HepG2 (cell line): ENCODE data around the gene KMT2A. TPM values are rescaled to one million over a fixed set of nuclear protein-coding genes. Genes with fewer than 3 reads are reported as not detected.

ENCODE experiments used
- CENPX ChIP-seq: sonication (generic); formaldehyde crosslinking; IDR thresholded peaks from 2 replicates; pipeline ENCODE4 v1.9.0; 2021; ENCODE audit warnings: mild to moderate bottlenecking, missing genetic modification reagents, moderate library complexity
- GATAD2A ChIP-seq: IDR thresholded peaks from 2 replicates; pipeline ENCODE4 v1.6.1; 2016
- HOXA9 ChIP-seq: sonication (generic); formaldehyde crosslinking; IDR thresholded peaks from 2 replicates; pipeline ENCODE4 v1.8.1; 2022; ENCODE audit warnings: missing genetic modification reagents, mild to moderate bottlenecking, moderate library complexity, borderline replicate concordance
- MAFG ChIP-seq: sonication (generic); formaldehyde crosslinking; IDR thresholded peaks from 2 replicates; pipeline ENCODE4 v1.5.1; 2020; ENCODE audit warnings: mild to moderate bottlenecking, missing genetic modification reagents
- MEIS2 ChIP-seq: sonication (generic); formaldehyde crosslinking; IDR thresholded peaks from 2 replicates; pipeline ENCODE4 v1.9.0; 2021; ENCODE audit warnings: mild to moderate bottlenecking, missing genetic modification reagents
- NR3C1 ChIP-seq: sonication (generic); formaldehyde crosslinking; IDR thresholded peaks from 2 replicates; pipeline ENCODE4 v1.4.0; 2020; ENCODE audit warnings: missing genetic modification reagents
- TCF12 ChIP-seq, 2 experiments: fragments of 450-650 bp in 1 of 2; sonication (generic) in 1 of 2; formaldehyde crosslinking in 1 of 2; IDR thresholded peaks; 2 replicates each; pipeline versions ENCODE4 v1.6.1 to v1.8.0; 2017 to 2022; ENCODE audit warnings: antibody characterized with exemption in 1 of 2, mild to moderate bottlenecking in 1 of 2, missing genetic modification reagents in 1 of 2, moderate library complexity in 1 of 2
- THAP11 ChIP-seq: IDR thresholded peaks from 2 replicates; pipeline ENCODE4 v1.6.1; 2016; ENCODE audit warnings: missing biosample characterization, missing genetic modification reagents
- U2AF1 ChIP-seq: fragments of 200-400 bp; formaldehyde crosslinking; optimal IDR thresholded peaks from 2 replicates; pipeline ENCODE3; 2017; ENCODE audit warnings: mild to moderate bottlenecking, low read depth, low read length
- ZC3H13 ChIP-seq: sonication (generic); formaldehyde crosslinking; IDR thresholded peaks from 2 replicates; pipeline ENCODE4 v1.8.1; 2023; ENCODE audit warnings: mild to moderate bottlenecking, missing genetic modification reagents, moderate library complexity
- ZKSCAN1 ChIP-seq: fragments of 150-350 bp; IDR thresholded peaks from 2 replicates; pipeline ENCODE4 v1.6.1; 2014; ENCODE audit warnings: low read length
- ZNF143 ChIP-seq: sonication (generic); formaldehyde crosslinking; IDR thresholded peaks from 2 replicates; pipeline ENCODE4 v1.4.0; 2020; ENCODE audit warnings: missing genetic modification reagents
- ZNF432 ChIP-seq: sonication (generic); formaldehyde crosslinking; IDR thresholded peaks from 2 replicates; pipeline ENCODE4 v1.5.0; 2020; ENCODE audit warnings: missing genetic modification reagents, mild to moderate bottlenecking, borderline replicate concordance
- ZNF878 ChIP-seq: sonication (generic); formaldehyde crosslinking; IDR thresholded peaks from 2 replicates; pipeline ENCODE4 v1.8.1; 2023; ENCODE audit warnings: mild to moderate bottlenecking, missing genetic modification reagents, moderate library complexity
- polyA plus RNA-seq, 8 experiments: library from polyadenylated mRNA; depleted of rRNA in 3 of 8; stranded (reverse) in 7 of 8; unstranded in 1 of 8; fragments of >200 nt; fragmentation: Illumina TruSeq in 4 of 8; extraction: Trizol in 4 of 8; gene quantifications; 2 replicates each; pipeline versions ENCODE4 v1.2.1 to v1.2.3, GENCODE V29; 2011 to 2016; ENCODE audit warnings: low read depth in 4 of 8, missing spikeins in 1 of 8, mixed read lengths in 1 of 8; ENCODE audit not compliant: insufficient read depth in 1 of 8
- total RNA-seq, 5 experiments: library from RNA; depleted of rRNA; stranded (reverse); fragments of >200 nt; fragmentation: Illumina TruSeq; extraction: Trizol; gene quantifications; 2 replicates each; pipeline ENCODE4 v1.2.3, GENCODE V29; 2016; ENCODE audit warnings: low read depth in 1 of 5
- TF ChIP-seq, protein P1 (sequence below): sonication (generic); formaldehyde crosslinking; IDR thresholded peaks from 2 replicates; pipeline ENCODE4 v1.5.0; 2020; ENCODE audit warnings: missing genetic modification reagents
- TF ChIP-seq, protein P2 (sequence below): IDR thresholded peaks from 2 replicates; pipeline ENCODE4 v1.6.1; 2016; ENCODE audit warnings: low read depth
- TF ChIP-seq, protein P3 (sequence below): sonication (generic); formaldehyde crosslinking; IDR thresholded peaks from 2 replicates; pipeline ENCODE4 v1.5.0; 2020; ENCODE audit warnings: mild to moderate bottlenecking, low read depth, missing genetic modification reagents, borderline replicate concordance
- TF ChIP-seq, protein P4 (sequence below): sonication (generic); formaldehyde crosslinking; IDR thresholded peaks from 2 replicates; pipeline ENCODE4 v1.4.0; 2020; ENCODE audit warnings: missing genetic modification reagents, borderline replicate concordance
- TF ChIP-seq, protein P5 (sequence below): sonication (generic); formaldehyde crosslinking; IDR thresholded peaks from 2 replicates; pipeline ENCODE4 v1.4.0; 2020; ENCODE audit warnings: missing genetic modification reagents
- TF ChIP-seq, protein P6 (sequence below): IDR thresholded peaks from 2 replicates; pipeline ENCODE4 v1.6.1; 2016; ENCODE audit warnings: mild to moderate bottlenecking, missing biosample characterization, missing genetic modification reagents

Gene KMT2A
- total and polyA plus RNA-seq, 2 of the 13 experiments (the other 11 are each of a cell fraction or from before 2014, with no cell fraction given): 12.4 to 20.0 TPM

DNA sequence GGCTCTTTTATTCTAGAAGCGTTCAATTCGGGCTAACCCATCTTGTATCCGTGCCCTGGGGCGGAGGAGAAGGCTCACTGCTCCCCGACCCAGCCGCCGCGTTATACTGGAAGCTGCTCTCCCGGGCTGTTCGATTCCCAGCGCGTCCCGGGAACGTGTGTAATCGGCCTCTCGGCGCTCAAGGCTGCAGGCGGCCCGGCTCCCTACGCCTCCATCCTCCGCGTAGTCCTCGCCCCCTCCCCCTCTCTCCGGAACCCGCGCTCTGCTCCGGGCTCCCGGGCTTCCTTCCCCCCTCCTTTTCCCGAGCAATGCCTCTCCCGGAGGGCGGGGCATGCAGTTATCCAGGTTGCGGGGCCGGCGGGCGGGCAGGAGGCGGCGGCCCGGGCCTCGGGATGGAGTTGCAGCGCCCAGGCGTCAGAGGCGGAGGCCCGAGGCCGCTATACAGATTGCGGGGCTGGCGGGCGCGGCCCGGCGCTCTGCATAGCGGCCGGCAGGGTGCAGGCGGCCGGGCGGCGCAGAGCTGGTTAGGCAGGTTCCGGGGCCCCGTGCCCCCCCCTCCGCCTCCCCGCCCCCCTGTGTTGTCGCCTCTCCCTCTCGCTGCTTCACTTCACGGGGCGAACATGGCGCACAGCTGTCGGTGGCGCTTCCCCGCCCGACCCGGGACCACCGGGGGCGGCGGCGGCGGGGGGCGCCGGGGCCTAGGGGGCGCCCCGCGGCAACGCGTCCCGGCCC is at the start of gene KMT2A (continued):
- TF ChIP-seq MAFG (CRISPR knock-in tag): no peak
- TF ChIP-seq ZNF432 (CRISPR knock-in tag): no peak
- TF ChIP-seq HOXA9: no peak
- TF ChIP-seq U2AF1: no peak
- TF ChIP-seq, protein P1, sequence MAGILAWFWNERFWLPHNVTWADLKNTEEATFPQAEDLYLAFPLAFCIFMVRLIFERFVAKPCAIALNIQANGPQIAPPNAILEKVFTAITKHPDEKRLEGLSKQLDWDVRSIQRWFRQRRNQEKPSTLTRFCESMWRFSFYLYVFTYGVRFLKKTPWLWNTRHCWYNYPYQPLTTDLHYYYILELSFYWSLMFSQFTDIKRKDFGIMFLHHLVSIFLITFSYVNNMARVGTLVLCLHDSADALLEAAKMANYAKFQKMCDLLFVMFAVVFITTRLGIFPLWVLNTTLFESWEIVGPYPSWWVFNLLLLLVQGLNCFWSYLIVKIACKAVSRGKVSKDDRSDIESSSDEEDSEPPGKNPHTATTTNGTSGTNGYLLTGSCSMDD: no peak
- TF ChIP-seq CENPX (CRISPR knock-in tag): no peak
- TF ChIP-seq ZNF878: 0 out of 2 replicates have a peak, but pooled peaks have one; percentile 53
- TF ChIP-seq ZNF143 (CRISPR knock-in tag): no peak
- TF ChIP-seq, protein P2, sequence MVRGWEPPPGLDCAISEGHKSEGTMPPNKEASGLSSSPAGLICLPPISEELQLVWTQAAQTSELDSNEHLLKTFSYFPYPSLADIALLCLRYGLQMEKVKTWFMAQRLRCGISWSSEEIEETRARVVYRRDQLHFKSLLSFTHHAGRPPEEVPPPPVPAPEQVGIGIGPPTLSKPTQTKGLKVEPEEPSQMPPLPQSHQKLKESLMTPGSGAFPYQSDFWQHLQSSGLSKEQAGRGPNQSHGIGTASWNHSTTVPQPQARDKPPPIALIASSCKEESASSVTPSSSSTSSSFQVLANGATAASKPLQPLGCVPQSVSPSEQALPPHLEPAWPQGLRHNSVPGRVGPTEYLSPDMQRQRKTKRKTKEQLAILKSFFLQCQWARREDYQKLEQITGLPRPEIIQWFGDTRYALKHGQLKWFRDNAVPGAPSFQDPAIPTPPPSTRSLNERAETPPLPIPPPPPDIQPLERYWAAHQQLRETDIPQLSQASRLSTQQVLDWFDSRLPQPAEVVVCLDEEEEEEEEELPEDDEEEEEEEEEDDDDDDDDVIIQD (CRISPR knock-in tag): no peak
- TF ChIP-seq, protein P3, sequence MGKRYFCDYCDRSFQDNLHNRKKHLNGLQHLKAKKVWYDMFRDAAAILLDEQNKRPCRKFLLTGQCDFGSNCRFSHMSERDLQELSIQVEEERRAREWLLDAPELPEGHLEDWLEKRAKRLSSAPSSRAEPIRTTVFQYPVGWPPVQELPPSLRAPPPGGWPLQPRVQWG (CRISPR knock-in tag): no peak
- 0 out of 2 replicates have a peak, but pooled peaks have one; percentile 25 for TF ChIP-seq ZC3H13 (CRISPR knock-in tag)
- no peak for TF ChIP-seq ZKSCAN1
- peak; percentile 60 for TF ChIP-seq MEIS2 (CRISPR knock-in tag)
- TF ChIP-seq, protein P4, sequence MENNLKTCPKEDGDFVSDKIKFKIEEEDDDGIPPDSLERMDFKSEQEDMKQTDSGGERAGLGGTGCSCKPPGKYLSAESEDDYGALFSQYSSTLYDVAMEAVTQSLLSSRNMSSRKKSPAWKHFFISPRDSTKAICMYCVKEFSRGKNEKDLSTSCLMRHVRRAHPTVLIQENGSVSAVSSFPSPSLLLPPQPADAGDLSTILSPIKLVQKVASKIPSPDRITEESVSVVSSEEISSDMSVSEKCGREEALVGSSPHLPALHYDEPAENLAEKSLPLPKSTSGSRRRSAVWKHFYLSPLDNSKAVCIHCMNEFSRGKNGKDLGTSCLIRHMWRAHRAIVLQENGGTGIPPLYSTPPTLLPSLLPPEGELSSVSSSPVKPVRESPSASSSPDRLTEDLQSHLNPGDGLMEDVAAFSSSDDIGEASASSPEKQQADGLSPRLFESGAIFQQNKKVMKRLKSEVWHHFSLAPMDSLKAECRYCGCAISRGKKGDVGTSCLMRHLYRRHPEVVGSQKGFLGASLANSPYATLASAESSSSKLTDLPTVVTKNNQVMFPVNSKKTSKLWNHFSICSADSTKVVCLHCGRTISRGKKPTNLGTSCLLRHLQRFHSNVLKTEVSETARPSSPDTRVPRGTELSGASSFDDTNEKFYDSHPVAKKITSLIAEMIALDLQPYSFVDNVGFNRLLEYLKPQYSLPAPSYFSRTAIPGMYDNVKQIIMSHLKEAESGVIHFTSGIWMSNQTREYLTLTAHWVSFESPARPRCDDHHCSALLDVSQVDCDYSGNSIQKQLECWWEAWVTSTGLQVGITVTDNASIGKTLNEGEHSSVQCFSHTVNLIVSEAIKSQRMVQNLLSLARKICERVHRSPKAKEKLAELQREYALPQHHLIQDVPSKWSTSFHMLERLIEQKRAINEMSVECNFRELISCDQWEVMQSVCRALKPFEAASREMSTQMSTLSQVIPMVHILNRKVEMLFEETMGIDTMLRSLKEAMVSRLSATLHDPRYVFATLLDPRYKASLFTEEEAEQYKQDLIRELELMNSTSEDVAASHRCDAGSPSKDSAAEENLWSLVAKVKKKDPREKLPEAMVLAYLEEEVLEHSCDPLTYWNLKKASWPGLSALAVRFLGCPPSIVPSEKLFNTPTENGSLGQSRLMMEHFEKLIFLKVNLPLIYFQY (CRISPR knock-in tag): no peak
- no peak; the same call in 1 of the 2 replicates for TF ChIP-seq THAP11 (CRISPR knock-in tag)
- no peak for TF ChIP-seq NR3C1 (CRISPR knock-in tag)
- TF ChIP-seq, protein P5, sequence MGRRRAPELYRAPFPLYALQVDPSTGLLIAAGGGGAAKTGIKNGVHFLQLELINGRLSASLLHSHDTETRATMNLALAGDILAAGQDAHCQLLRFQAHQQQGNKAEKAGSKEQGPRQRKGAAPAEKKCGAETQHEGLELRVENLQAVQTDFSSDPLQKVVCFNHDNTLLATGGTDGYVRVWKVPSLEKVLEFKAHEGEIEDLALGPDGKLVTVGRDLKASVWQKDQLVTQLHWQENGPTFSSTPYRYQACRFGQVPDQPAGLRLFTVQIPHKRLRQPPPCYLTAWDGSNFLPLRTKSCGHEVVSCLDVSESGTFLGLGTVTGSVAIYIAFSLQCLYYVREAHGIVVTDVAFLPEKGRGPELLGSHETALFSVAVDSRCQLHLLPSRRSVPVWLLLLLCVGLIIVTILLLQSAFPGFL (CRISPR knock-in tag): no peak
- no peak for TF ChIP-seq TCF12 (IDR thresholded peaks at IDR 0.05)
- TF ChIP-seq TCF12 (CRISPR knock-in tag; IDR thresholded peaks at IDR 0.05): no peak
- 0 out of 2 replicates have a peak, but pooled peaks have one; percentile 34 for TF ChIP-seq GATAD2A (CRISPR knock-in tag)
- TF ChIP-seq, protein P6, sequence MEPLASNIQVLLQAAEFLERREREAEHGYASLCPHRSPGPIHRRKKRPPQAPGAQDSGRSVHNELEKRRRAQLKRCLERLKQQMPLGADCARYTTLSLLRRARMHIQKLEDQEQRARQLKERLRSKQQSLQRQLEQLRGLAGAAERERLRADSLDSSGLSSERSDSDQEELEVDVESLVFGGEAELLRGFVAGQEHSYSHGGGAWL (CRISPR knock-in tag): no peak; the same call in none of the 2 replicates
